Activated naive CD8-positive, alpha-beta T cell treated with anti-CD3 and anti-CD28 coated beads, Interleukin-2, amount 10 ng/mL, durations not matched to agents 7 days and 5 days (primary cell): Measurements from ENCODE around the gene ETV7. TPM values are rescaled to one million over a fixed set of nuclear protein-coding genes. Genes with fewer than 3 reads are reported as not detected.
A peak's percentile ranks its signal among the peaks of the same experiment; 100 is the strongest.

Experiments
- ATAC-seq: fragments of 150-1000 bp; cut with Tn5 transposase; one replicate; pipeline ENCODE4 v1.10.0; 2021; ENCODE audit warnings: low read depth, moderate library complexity
- POLR2A ChIA-PET: fragments of 350-600 bp; sonication (Branson Sonifier 250); formaldehyde crosslinking; loops from one replicate; lab custom pipeline; 2021; ENCODE audit warnings: antibody characterized with exemption; lab: Charles Lee
- DNase-seq: peaks from one replicate; pipeline ENCODE4 v3.0.0; 2021
- H3K27ac Mint-ChIP-seq: one replicate; pipeline ENCODE4 v1.8.0; 2022; ENCODE audit warnings: mild to moderate bottlenecking, mixed read lengths
- H3K27me3 Mint-ChIP-seq: one replicate; pipeline ENCODE4 v1.8.0; 2022; ENCODE audit warnings: mild to moderate bottlenecking, moderate library complexity, mixed read lengths
- H3K36me3 Mint-ChIP-seq: one replicate; pipeline ENCODE4 v1.8.0; 2021; ENCODE audit warnings: mild to moderate bottlenecking, mixed read lengths
- H3K4me1 Mint-ChIP-seq: one replicate; pipeline ENCODE4 v1.8.0; 2021; ENCODE audit warnings: mixed read lengths
- H3K4me3 Mint-ChIP-seq: one replicate; pipeline ENCODE4 v1.8.0; 2022; ENCODE audit warnings: mild to moderate bottlenecking, moderate library complexity, mixed read lengths
- H3K9me3 Mint-ChIP-seq: one replicate; pipeline ENCODE4 v1.8.0; 2021; ENCODE audit warnings: mixed read lengths
- total RNA-seq, 2 experiments: library from RNA; stranded (reverse); gene quantifications; one replicate each; pipeline ENCODE4 v1.2.3, GENCODE V29; 2021

The ETV7 gene
- total RNA-seq: 1 to 10 TPM; 8.7 to 9.8 TPM

- POLR2A ChIA-PET: interaction anchor here (1.0 to 1.6 kb wide), 2 partner anchors 56 to 209 kb away, joined by 4 to 8 read pairs; partner anchors contain the start of genes KCTD20 and PXT1
- Mint-ChIP-seq H3K27me3 (peaks cover 14% of the 10 kb centered on the region), H3K36me3 (peaks cover 14% of the 10 kb centered on the region), H3K27ac (peak within 1 kb of the TSS; percentile 85), H3K4me1 (peaks cover 27% of the 10 kb centered on the region), H3K9me3 (no peaks in the 10 kb centered on the region), H3K4me3 (peak within 1 kb of the TSS; percentile 94)
- DNase-seq: peak; percentile 74
- ATAC-seq: peak; percentile 82
Observed at GRCh38 chr6:36387440-36388303, at the start of gene ETV7. Gene ETV7 (minus strand): TSS chr6:36387669. CDS start chr6:36387541, 128 bp downstream.

- POLR2A ChIA-PET: interaction anchor here (0.6 kb wide), 1 partner anchor 156 kb away, joined by 4 read pairs; no protein-coding TSS in a partner anchor
- no peaks in the 10 kb centered on the region for H3K9me3 Mint-ChIP-seq
- H3K4me1 Mint-ChIP-seq: peaks cover 11% of the 10 kb centered on the region
Observed at GRCh38 chr6:36436466-36436865, 49.0 kb upstream of the ETV7 start.

GRCh38 chr6:36432151-36432671 is 44.7 kb upstream of the ETV7 start:
- H3K4me3 Mint-ChIP-seq: no peak overlapping the region
- H3K36me3 Mint-ChIP-seq: no peaks in the 10 kb centered on the region
- peaks cover 6% of the 10 kb centered on the region for H3K4me1 Mint-ChIP-seq
- no peaks in the 10 kb centered on the region for H3K9me3 Mint-ChIP-seq
- POLR2A ChIA-PET: no interaction called here
- no peak overlapping the region for H3K27ac Mint-ChIP-seq
- no peak for DNase-seq
- ATAC-seq: no peak
- H3K27me3 Mint-ChIP-seq: peaks cover 5% of the 10 kb centered on the region

More at GRCh38 chr6:36436466-36436865, 49.0 kb upstream of the ETV7 start:
- H3K4me3 Mint-ChIP-seq: no peak overlapping the region
- ATAC-seq: no peak
- peaks cover 5% of the 10 kb centered on the region for H3K27me3 Mint-ChIP-seq
- H3K36me3 Mint-ChIP-seq: no peaks in the 10 kb centered on the region
- H3K27ac Mint-ChIP-seq: no peak overlapping the region
- no peak for DNase-seq

DNA sequence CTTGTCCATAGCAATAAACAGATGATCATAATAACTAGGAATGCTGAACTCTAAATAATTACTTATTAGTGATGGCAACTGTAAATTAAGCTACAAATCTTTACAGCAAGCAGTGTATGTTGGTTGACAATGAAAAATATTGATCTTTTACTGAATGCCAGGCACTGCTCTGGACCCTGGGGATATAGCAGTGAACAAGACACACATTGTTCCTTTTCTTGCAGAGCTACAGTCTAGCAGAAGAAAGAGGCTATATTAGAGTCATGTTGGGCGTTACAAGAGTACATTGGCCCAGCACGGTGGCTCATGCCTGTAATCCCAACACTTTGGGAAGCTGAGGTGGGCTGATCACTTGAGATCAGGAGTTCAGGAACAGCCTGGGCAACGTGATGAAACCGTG is 43.7 kb upstream of the ETV7 start:
- peaks cover 8% of the 10 kb centered on the region for H3K27me3 Mint-ChIP-seq
- ATAC-seq (no peak), DNase-seq (no peak)
- POLR2A ChIA-PET: no interaction called here
- peaks cover 3% of the 10 kb centered on the region for H3K4me1 Mint-ChIP-seq
- H3K9me3 Mint-ChIP-seq: no peaks in the 10 kb centered on the region
- H3K36me3 Mint-ChIP-seq: no peaks in the 10 kb centered on the region
- H3K27ac Mint-ChIP-seq: no peak overlapping the region
- H3K4me3 Mint-ChIP-seq: no peak overlapping the region

DNA sequence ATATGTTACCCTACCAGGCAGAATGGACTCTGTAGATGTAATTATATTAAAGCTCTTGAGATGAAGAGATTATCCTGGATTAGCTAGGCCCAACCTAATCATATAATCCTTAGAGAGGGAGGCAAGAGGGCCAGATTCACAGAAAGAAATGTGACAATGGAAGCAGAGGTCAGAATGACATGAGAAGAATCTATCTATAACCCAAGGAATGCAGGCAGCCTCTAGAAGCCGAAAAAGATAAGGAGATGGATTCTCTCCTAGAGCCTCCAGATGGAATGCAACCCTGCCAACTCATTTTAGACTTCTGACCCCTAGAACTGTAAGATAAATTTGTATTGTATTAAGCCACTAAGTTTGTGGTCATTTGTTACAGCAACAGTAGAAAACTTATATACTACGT is 42.9 kb upstream of the ETV7 start:
- H3K36me3 Mint-ChIP-seq: no peaks in the 10 kb centered on the region
- H3K4me1 Mint-ChIP-seq: peaks cover 2% of the 10 kb centered on the region
- H3K4me3 Mint-ChIP-seq: no peak overlapping the region
- no peaks in the 10 kb centered on the region for H3K9me3 Mint-ChIP-seq
- H3K27me3 Mint-ChIP-seq: peaks cover 5% of the 10 kb centered on the region
- ATAC-seq: no peak
- POLR2A ChIA-PET: interaction anchor here (0.5 to 1.1 kb wide), 2 partner anchors 11 to 15 kb away, joined by 3 to 5 read pairs; no protein-coding TSS in a partner anchor
- H3K27ac Mint-ChIP-seq: no peak overlapping the region
- no peak for DNase-seq

DNA sequence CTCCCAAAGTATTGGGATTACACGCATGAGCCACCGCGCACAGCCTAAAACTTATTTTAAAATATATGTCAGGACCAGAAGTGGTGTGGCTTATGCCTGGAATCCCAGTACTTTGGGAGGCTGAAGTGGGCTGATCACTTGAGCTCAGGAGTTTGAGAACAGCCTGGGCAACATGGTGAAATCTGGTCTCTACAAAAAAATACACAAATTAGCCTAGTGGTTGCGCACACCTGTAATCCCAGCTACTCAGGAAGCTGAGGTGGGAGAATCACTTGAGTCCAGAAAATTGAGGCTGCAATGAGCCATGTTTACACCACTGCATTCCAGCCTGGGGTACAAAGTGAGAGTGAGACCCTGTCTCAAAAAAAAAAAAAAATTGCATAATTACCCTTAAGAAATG is 41.4 kb upstream of the ETV7 start:
- POLR2A ChIA-PET: interaction anchor here (0.6 kb wide), 1 partner anchor 246 kb away, joined by 4 read pairs; no protein-coding TSS in a partner anchor
- Mint-ChIP-seq H3K4me1 (peaks cover 3% of the 10 kb centered on the region), H3K9me3 (no peaks in the 10 kb centered on the region), H3K36me3 (no peaks in the 10 kb centered on the region), H3K27ac (no peak overlapping the region), H3K4me3 (no peak overlapping the region), H3K27me3 (peaks cover 5% of the 10 kb centered on the region)
- no peak for DNase-seq
- ATAC-seq: no peak

GRCh38 chr6:36426622-36427021 is 39.2 kb upstream of the ETV7 start:
- POLR2A ChIA-PET: no interaction called here
- DNase-seq (no peak), ATAC-seq (no peak)
- no peaks in the 10 kb centered on the region for H3K36me3 Mint-ChIP-seq
- no peak overlapping the region for H3K27ac Mint-ChIP-seq
- H3K27me3 Mint-ChIP-seq: peaks cover 7% of the 10 kb centered on the region
- H3K4me3 Mint-ChIP-seq: no peak overlapping the region
- H3K9me3 Mint-ChIP-seq: no peaks in the 10 kb centered on the region
- H3K4me1 Mint-ChIP-seq: peaks cover 14% of the 10 kb centered on the region

DNA sequence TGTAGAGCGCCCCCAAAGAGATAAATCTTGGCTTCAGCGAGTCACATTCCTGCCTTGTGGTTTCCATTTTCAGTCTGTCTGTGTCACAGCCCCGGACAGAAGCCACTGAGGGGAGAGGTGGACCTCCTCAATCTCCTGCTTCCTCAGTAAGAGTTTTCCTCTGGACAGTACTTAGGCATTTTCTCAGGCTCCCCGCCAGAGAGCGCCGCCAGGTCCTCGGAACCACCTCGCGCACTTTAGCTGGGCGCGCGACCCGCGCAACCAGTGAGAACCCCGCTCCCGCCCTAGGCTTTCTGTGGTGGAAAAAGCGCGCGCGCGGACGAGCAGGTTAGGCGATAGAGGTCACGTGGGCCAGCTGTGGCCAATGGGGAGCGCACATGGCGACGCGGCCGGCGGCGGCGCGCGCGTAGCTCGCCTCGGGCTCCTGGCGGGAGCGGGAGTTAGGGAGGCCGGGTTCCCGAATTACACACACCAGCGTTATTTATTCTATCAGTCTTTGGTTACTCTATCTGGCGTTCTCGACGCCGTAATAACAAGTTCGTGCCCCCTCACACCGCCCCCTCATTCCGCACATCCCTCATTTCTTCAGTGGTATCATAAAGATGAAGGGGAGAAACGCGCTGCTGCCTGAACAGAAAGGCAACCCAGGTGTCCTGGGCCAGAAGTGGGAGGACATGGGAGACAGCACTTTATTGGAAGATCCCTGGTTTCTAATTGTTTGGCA is 35.8 kb upstream of the ETV7 start:
- Mint-ChIP-seq H3K27ac (peak overlapping the region; percentile 86), H3K27me3 (peaks cover 7% of the 10 kb centered on the region), H3K4me3 (peak overlapping the region; percentile 90), H3K36me3 (no peaks in the 10 kb centered on the region), H3K4me1 (peaks cover 14% of the 10 kb centered on the region), H3K9me3 (no peaks in the 10 kb centered on the region)
- POLR2A ChIA-PET: interaction anchor here (0.6 to 1.9 kb wide), 15 partner anchors 11 to 292 kb away, joined by 3 to 11 read pairs (median 4); partner anchors contain the start of genes CDKN1A, KCTD20 and STK38
- peak; percentile 97 for DNase-seq
- peak; percentile 97 for ATAC-seq

GRCh38 chr6:36422714-36423100 is 35.2 kb upstream of the ETV7 start:
- Mint-ChIP-seq H3K4me1 (peaks cover 14% of the 10 kb centered on the region), H3K27ac (peak overlapping the region; percentile 86), H3K4me3 (peak overlapping the region; percentile 90), H3K27me3 (peaks cover 7% of the 10 kb centered on the region), H3K36me3 (no peaks in the 10 kb centered on the region), H3K9me3 (no peaks in the 10 kb centered on the region)
- POLR2A ChIA-PET: interaction anchor here (0.9 to 1.9 kb wide), 12 partner anchors 10 to 291 kb away, joined by 3 to 11 read pairs (median 4); partner anchors contain the start of genes KCTD20 and STK38
- DNase-seq (no peak), ATAC-seq (no peak)

GRCh38 chr6:36419310-36419709 is 31.8 kb upstream of the ETV7 start:
- H3K27me3 Mint-ChIP-seq: peaks cover 5% of the 10 kb centered on the region
- no peak overlapping the region for H3K27ac Mint-ChIP-seq
- H3K9me3 Mint-ChIP-seq: no peaks in the 10 kb centered on the region
- H3K4me1 Mint-ChIP-seq: peaks cover 14% of the 10 kb centered on the region
- H3K4me3 Mint-ChIP-seq: no peak overlapping the region
- H3K36me3 Mint-ChIP-seq: no peaks in the 10 kb centered on the region
- POLR2A ChIA-PET: interaction anchor here (1.1 kb wide), 1 partner anchor 24 kb away, joined by 4 read pairs; the partner anchor contains the start of gene KCTD20
- ATAC-seq: no peak
- no peak for DNase-seq

DNA sequence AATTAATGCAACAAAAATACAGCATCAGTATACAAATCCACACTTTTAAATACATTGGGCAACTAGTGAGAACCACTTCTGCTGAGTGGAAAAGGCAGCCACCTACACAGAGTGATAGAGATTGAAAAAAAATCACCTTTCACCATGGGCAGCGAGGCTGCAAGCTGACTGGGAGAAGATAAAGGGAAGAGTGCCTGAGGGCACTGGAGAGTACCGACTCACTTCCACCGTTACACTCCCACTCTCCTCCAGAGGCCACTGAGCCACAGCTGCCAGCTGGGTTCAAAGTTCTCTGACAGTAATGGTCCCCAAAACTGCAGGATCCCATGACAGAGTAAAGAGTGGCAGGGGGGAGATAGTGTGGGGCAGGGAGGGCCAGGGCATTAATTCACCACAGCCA is 31.1 kb upstream of the ETV7 start:
- no peak overlapping the region for H3K4me3 Mint-ChIP-seq
- H3K9me3 Mint-ChIP-seq: no peaks in the 10 kb centered on the region
- H3K4me1 Mint-ChIP-seq: peaks cover 9% of the 10 kb centered on the region
- POLR2A ChIA-PET: interaction anchor here (1.1 kb wide), 1 partner anchor 25 kb away, joined by 4 read pairs; the partner anchor contains the start of gene KCTD20
- H3K27me3 Mint-ChIP-seq: peaks cover 2% of the 10 kb centered on the region
- no peak overlapping the region for H3K27ac Mint-ChIP-seq
- H3K36me3 Mint-ChIP-seq: no peaks in the 10 kb centered on the region
- DNase-seq (no peak), ATAC-seq (no peak)

GRCh38 chr6:36414481-36414880 is 27.0 kb upstream of the ETV7 start:
- Mint-ChIP-seq H3K27ac (no peak overlapping the region), H3K9me3 (peaks cover 4% of the 10 kb centered on the region), H3K4me1 (no peaks in the 10 kb centered on the region), H3K27me3 (peaks cover 5% of the 10 kb centered on the region), H3K4me3 (no peak overlapping the region), H3K36me3 (peaks cover 2% of the 10 kb centered on the region)
- no peak for DNase-seq
- POLR2A ChIA-PET: no interaction called here
- no peak for ATAC-seq
